ENCODE results near the gene FNDC10. TPM values are rescaled to one million over a fixed set of nuclear protein-coding genes. Genes with fewer than 3 reads are reported as not detected.
"Not testable (repeated sequence)": the region's sequence is repeated elsewhere in the genome, so short reads cannot be mapped to it uniquely, and the experiment has no call there.

The FNDC10 gene
- total RNA-seq, 1 donor from 2014 or later, result 4.2 TPM

DNA sequence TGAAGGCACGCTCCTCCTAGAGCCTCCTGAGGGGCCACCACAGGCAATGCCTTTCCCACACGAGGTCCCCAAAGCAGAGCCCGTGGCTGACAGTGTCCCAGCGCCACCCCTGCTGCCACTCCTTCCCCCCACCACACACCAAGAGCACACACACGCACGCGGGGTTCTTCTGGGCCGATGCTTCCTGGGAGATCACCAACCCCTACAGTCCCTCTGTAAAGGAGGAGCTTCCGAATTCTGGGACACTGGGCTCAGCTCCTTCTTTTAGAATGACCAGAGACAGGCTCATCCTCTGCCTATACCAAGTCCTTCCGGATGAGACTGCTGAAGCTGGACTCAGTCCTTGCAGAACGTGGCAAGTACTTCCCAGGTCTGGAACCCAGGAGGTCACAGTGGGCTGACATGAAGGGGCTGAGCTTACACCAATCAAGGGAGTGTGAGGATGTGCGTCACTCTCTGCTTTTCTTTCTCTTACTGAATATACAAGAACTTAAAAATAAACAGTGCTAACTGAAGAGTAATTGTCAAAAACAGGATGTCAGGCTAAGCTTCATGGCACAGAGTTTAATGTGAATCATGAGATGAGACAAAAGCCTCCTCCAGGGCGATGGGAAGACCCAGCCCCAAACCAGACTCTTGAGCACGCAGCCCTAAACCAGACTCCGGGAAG is 38.0 kb downstream of the FNDC10 start:
- no peak for DNase-seq (ENCODE audit: low spot score, unreplicated experiment)
- H3K27ac Mint-ChIP-seq, result no peak overlapping the region
- H3K27me3 Mint-ChIP-seq, result no peaks in the 10 kb centered on the region
- H3K4me1 Mint-ChIP-seq (ENCODE audit: low read depth), result no peaks in the 10 kb centered on the region
- peaks cover 17% of the 10 kb centered on the region for H3K36me3 Mint-ChIP-seq (ENCODE audit: insufficient read depth)
- H3K9me3 Mint-ChIP-seq (ENCODE audit: low read depth), result no peaks in the 10 kb centered on the region
- H3K4me3 Mint-ChIP-seq (ENCODE audit: low read depth), result no peak overlapping the region
- TF ChIP-seq, protein P1, sequence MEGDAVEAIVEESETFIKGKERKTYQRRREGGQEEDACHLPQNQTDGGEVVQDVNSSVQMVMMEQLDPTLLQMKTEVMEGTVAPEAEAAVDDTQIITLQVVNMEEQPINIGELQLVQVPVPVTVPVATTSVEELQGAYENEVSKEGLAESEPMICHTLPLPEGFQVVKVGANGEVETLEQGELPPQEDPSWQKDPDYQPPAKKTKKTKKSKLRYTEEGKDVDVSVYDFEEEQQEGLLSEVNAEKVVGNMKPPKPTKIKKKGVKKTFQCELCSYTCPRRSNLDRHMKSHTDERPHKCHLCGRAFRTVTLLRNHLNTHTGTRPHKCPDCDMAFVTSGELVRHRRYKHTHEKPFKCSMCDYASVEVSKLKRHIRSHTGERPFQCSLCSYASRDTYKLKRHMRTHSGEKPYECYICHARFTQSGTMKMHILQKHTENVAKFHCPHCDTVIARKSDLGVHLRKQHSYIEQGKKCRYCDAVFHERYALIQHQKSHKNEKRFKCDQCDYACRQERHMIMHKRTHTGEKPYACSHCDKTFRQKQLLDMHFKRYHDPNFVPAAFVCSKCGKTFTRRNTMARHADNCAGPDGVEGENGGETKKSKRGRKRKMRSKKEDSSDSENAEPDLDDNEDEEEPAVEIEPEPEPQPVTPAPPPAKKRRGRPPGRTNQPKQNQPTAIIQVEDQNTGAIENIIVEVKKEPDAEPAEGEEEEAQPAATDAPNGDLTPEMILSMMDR (IDR thresholded peaks at IDR 0.05; ENCODE audit: unreplicated experiment), result no peak

DNA sequence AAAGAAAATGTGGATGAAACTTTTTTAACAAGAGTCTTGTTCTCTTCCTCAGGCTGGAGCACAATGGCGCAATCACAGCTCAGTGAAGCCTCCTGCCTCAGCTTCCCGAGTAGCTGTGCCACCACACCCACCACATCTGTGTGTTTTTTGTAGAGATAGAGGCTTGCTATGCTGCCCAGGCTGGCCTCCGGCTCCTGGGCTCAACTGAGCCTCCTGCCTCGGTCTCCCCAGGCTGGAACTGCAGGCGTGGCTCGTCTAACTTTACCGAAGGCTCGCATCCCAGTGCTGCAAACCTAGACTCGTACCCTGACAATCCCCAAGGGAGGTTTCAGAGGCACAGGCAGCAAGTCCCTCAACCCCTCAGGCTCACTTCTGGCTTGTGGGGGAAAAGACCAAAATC is 39.8 kb downstream of the FNDC10 start:
- Mint-ChIP-seq H3K9me3 (ENCODE audit: low read depth) (no peaks in the 10 kb centered on the region), H3K4me1 (ENCODE audit: low read depth) (no peaks in the 10 kb centered on the region), H3K4me3 (ENCODE audit: low read depth) (no peak overlapping the region), H3K27ac (no peak overlapping the region), H3K27me3 (no peaks in the 10 kb centered on the region), H3K36me3 (ENCODE audit: insufficient read depth) (peaks cover 15% of the 10 kb centered on the region)
- DNase-seq (ENCODE audit: low spot score, unreplicated experiment), result no peak
- TF ChIP-seq, protein P1 (IDR thresholded peaks at IDR 0.05; ENCODE audit: unreplicated experiment), result no peak

DNA sequence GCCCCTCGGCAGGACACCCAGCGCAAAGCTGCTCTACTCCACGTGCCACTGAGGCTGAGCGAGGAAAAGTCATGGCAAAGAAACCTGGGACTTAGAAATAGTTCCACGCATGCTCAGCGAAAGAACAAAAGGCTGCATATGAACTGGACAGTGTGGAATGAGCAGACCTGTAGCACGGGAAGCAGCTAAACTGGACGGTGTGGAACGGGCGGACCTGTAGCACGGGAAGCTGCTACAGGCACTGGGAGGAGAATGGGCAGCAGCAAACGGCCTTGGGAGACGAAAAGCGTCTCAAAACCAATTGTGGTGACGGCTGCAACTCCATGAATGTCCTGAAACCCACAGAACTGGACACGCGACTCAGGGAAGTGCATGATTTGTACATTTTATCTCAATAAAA is 40.9 kb downstream of the FNDC10 start:
- Mint-ChIP-seq H3K36me3 (ENCODE audit: insufficient read depth) (peaks cover 8% of the 10 kb centered on the region), H3K4me1 (ENCODE audit: low read depth) (no peaks in the 10 kb centered on the region), H3K4me3 (ENCODE audit: low read depth) (no peak overlapping the region), H3K27ac (no peak overlapping the region), H3K9me3 (ENCODE audit: low read depth) (no peaks in the 10 kb centered on the region), H3K27me3 (no peaks in the 10 kb centered on the region)
- DNase-seq (ENCODE audit: low spot score, unreplicated experiment), result no peak
- TF ChIP-seq, protein P1 (IDR thresholded peaks at IDR 0.05; ENCODE audit: unreplicated experiment), result no peak

DNA sequence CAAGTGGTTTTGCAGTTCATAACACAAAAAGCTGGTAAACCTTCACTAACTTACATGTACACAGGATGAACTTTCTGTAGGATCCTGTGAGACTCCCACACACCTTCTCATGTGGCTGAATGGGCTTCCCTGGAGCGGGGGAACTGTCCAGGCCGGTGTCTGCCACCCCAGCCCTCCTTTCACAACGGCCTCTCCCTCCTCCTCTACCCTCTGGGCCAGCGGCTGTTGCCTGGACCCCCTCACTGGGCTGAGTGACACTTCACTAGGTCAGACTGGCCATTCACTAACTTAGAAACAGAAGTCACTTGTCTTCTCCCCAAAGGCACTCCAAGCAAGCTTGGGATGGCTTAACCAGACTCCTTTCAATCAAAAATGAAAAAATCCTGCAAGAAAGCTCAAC is 41.3 kb downstream of the FNDC10 start:
- H3K36me3 Mint-ChIP-seq (ENCODE audit: insufficient read depth), result peaks cover 7% of the 10 kb centered on the region
- TF ChIP-seq, protein P1 (IDR thresholded peaks at IDR 0.05; ENCODE audit: unreplicated experiment), result no peak
- H3K4me1 Mint-ChIP-seq (ENCODE audit: low read depth), result no peaks in the 10 kb centered on the region
- no peak overlapping the region for H3K4me3 Mint-ChIP-seq (ENCODE audit: low read depth)
- H3K9me3 Mint-ChIP-seq (ENCODE audit: low read depth), result no peaks in the 10 kb centered on the region
- no peak for DNase-seq (ENCODE audit: low spot score, unreplicated experiment)
- H3K27me3 Mint-ChIP-seq, result no peaks in the 10 kb centered on the region
- no peak overlapping the region for H3K27ac Mint-ChIP-seq

DNA sequence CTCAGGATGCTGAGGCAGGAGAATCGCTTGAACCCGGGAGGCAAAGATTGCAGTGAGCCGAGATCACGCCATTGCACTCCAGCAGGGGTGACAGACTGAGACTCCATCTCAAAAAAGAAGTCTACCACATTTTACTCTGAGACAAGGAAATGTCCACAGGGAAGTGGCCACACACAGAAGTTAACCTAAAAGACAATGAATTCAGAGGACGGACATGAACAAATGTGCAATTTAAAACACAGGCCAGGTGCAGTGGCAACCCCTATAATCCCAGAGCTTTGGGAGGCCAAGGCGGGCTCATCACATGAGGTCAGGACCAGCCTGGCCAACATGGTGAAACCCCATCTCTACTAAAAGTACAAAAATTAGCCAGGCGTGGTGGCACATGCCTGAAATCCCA is 42.2 kb downstream of the FNDC10 start:
- not testable (repeated sequence) for H3K36me3 Mint-ChIP-seq (ENCODE audit: insufficient read depth); H3K4me3 Mint-ChIP-seq (ENCODE audit: low read depth); H3K27me3 Mint-ChIP-seq; DNase-seq (ENCODE audit: low spot score, unreplicated experiment); H3K27ac Mint-ChIP-seq; H3K4me1 Mint-ChIP-seq (ENCODE audit: low read depth); H3K9me3 Mint-ChIP-seq (ENCODE audit: low read depth)

DNA sequence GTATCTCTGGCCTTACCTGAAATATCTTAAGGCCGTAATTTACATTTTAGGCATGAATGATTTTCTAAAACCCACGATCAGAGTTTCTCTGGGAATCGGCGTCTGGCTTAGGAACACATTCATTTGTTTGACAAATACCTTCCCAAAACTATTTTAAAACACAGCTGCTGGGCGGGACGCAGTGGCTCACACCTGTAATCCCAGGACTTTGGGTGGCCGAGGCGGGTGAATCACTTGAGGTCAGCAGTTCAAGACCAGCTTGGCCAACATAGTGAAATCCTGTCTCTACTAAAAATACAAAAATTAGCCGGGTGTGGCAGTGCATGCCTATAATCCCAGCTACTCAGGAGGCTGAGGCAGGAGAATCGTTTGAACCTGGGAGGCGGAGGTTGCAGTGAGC is 43.0 kb downstream of the FNDC10 start:
- not testable (repeated sequence) for H3K36me3 Mint-ChIP-seq (ENCODE audit: insufficient read depth); H3K27ac Mint-ChIP-seq; H3K9me3 Mint-ChIP-seq (ENCODE audit: low read depth); H3K4me3 Mint-ChIP-seq (ENCODE audit: low read depth); H3K4me1 Mint-ChIP-seq (ENCODE audit: low read depth); DNase-seq (ENCODE audit: low spot score, unreplicated experiment); H3K27me3 Mint-ChIP-seq
